SK-N-MC (cell line): Measurements from ENCODE around the gene UMAD1.

Experiments
- EZH2 ChIP-seq: fragments of 200-600 bp; sonication (generic); IDR thresholded peaks from one replicate; pipeline ENCODE4 v1.6.1; 2017; ENCODE audit warnings: antibody characterized with exemption
- POLR2AphosphoS5 ChIP-seq: IDR thresholded peaks from 2 replicates; pipeline ENCODE4 v1.6.1; 2012; ENCODE audit warnings: mild to moderate bottlenecking, low read depth, low read length, borderline replicate concordance

DNA sequence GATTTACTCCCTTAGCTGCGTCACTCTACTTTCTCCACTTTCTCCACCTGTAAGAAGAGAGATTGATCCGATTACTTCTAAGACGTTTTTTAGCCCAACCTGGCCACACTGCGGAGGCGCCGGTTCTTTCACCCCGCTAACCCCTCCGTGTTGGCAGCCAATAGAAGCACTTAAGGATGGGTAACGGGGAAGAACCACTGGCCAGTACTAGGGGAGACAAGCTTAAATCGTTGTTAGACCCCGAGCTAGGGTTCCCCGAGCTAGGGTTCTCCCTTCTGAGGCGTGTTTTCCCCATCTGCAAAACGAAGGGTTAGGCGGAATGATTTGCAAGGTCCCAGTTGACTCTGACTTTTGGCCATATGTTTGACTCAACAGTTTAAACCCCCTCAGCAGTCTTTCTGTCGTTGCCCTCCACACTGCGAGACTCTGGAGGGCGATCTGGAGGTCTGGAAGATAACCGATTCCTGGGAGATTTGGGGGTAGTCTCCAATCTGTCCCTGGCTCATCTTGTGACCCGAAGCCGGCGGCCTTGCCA lies 644 bp downstream of the UMAD1 start:
- TF ChIP-seq POLR2AphosphoS5 (no peak), EZH2 (no peak)
